H9 (cell line): ENCODE results near the gene RASA3. TPM values are rescaled to one million over a fixed set of nuclear protein-coding genes. Genes with fewer than 3 reads are reported as not detected.

Experiments used
- DNase-seq: peaks from one replicate; pipeline ENCODE4 v3.0.0-alpha.2; 2017
- H2AFZ ChIP-seq: one replicate; pipeline ENCODE4 v1.6.1; 2013; ENCODE audit warnings: mild to moderate bottlenecking, low read length, control low read depth, moderate library complexity
- H2AK5ac ChIP-seq: 2 replicates; pipeline ENCODE4 v1.6.1; 2013; ENCODE audit warnings: low read length, control low read depth, mixed read lengths; ENCODE audit not compliant: insufficient read length
- H2BK120ac ChIP-seq: one replicate; pipeline ENCODE4 v1.6.1; 2013; ENCODE audit warnings: low read depth, mild to moderate bottlenecking, low read length, control low read depth, inconsistent platforms; ENCODE audit not compliant: poor library complexity, severe bottlenecking
- H2BK12ac ChIP-seq: 2 replicates; pipeline ENCODE4 v1.6.1; 2013; ENCODE audit warnings: low read length, control low read depth, mixed read lengths, low read depth; ENCODE audit not compliant: insufficient read length
- H2BK15ac ChIP-seq: 2 replicates; pipeline ENCODE4 v1.6.1; 2013; ENCODE audit warnings: low read depth, low read length, control low read depth
- H2BK20ac ChIP-seq: one replicate; pipeline ENCODE4 v1.6.1; 2013; ENCODE audit warnings: low read depth, mild to moderate bottlenecking, low read length, control low read depth, inconsistent platforms; ENCODE audit not compliant: poor library complexity, severe bottlenecking
- H2BK5ac ChIP-seq: 2 replicates; pipeline ENCODE4 v1.6.1; 2013; ENCODE audit warnings: low read length, control low read depth, mixed read lengths; ENCODE audit not compliant: insufficient read length
- H3K14ac ChIP-seq: 2 replicates; pipeline ENCODE4 v1.6.1; 2013; ENCODE audit warnings: low read length, control low read depth; ENCODE audit not compliant: insufficient read depth
- H3K18ac ChIP-seq: 2 replicates; pipeline ENCODE4 v1.6.1; 2013; ENCODE audit warnings: low read depth, mild to moderate bottlenecking, mixed read lengths, low read length, control low read depth; ENCODE audit not compliant: insufficient read length
- H3K23ac ChIP-seq: 2 replicates; pipeline ENCODE4 v1.6.1; 2013; ENCODE audit warnings: low read length, control low read depth, mixed read lengths, low read depth; ENCODE audit not compliant: insufficient read length
- H3K23me2 ChIP-seq: 2 replicates; pipeline ENCODE4 v1.6.1; 2013; ENCODE audit warnings: low read depth, mild to moderate bottlenecking, mixed read lengths, low read length, control low read depth; ENCODE audit not compliant: insufficient read length, poor library complexity, severe bottlenecking
- H3K27ac ChIP-seq: 2 replicates; pipeline ENCODE4 v1.5.1; 2013; ENCODE audit warnings: low read length, control low read depth, mixed read lengths, low read depth; ENCODE audit not compliant: insufficient read length
- H3K27me3 ChIP-seq: 2 replicates; pipeline ENCODE4 v1.6.1; 2013; ENCODE audit warnings: low read length, control low read depth, inconsistent platforms; ENCODE audit not compliant: insufficient read depth
- H3K4ac ChIP-seq: 2 replicates; pipeline ENCODE4 v1.6.1; 2013; ENCODE audit warnings: low read depth, mild to moderate bottlenecking, control low read depth, inconsistent platforms, low read length, moderate library complexity
- H3K4me1 ChIP-seq: 2 replicates; pipeline ENCODE4 v1.6.1; 2013; ENCODE audit warnings: low read length, control low read depth, inconsistent platforms; ENCODE audit not compliant: insufficient read depth
- H3K4me2 ChIP-seq: 2 replicates; pipeline ENCODE4 v1.6.1; 2013; ENCODE audit warnings: low read length, control low read depth, mixed read lengths; ENCODE audit not compliant: insufficient read length, insufficient read depth
- H3K56ac ChIP-seq: 2 replicates; pipeline ENCODE4 v1.6.1; 2013; ENCODE audit warnings: low read depth, mild to moderate bottlenecking, mixed read lengths, low read length, control low read depth; ENCODE audit not compliant: insufficient read length
- H3K79me1 ChIP-seq: 2 replicates; pipeline ENCODE4 v1.6.1; 2013; ENCODE audit warnings: low read depth, mild to moderate bottlenecking, moderate library complexity, low read length, control low read depth, inconsistent platforms; ENCODE audit not compliant: insufficient read depth, poor library complexity, severe bottlenecking
- H3K79me2 ChIP-seq: 2 replicates; pipeline ENCODE4 v1.6.1; 2013; ENCODE audit warnings: low read length, control low read depth, inconsistent platforms; ENCODE audit not compliant: insufficient read depth
- H3K9ac ChIP-seq: 2 replicates; pipeline ENCODE4 v1.6.1; 2013; ENCODE audit warnings: low read length, control low read depth, mixed read lengths; ENCODE audit not compliant: insufficient read length; ENCODE audit errors: extremely low read depth
- H3K9me3 ChIP-seq: one replicate; pipeline ENCODE4 v1.6.1; 2013; ENCODE audit warnings: low read depth, low read length, inconsistent platforms; ENCODE audit not compliant: control insufficient read depth
- H3T11ph ChIP-seq: one replicate; pipeline ENCODE4 v1.6.1; 2013; ENCODE audit warnings: mild to moderate bottlenecking, low read length, control low read depth, inconsistent platforms
- H4K20me1 ChIP-seq: one replicate; pipeline ENCODE4 v1.6.1; 2013; ENCODE audit not compliant: control insufficient read depth, insufficient read length, insufficient read depth
- H4K5ac ChIP-seq: 2 replicates; pipeline ENCODE4 v1.6.1; 2013; ENCODE audit warnings: low read depth, mild to moderate bottlenecking, mixed read lengths, low read length, control low read depth; ENCODE audit not compliant: insufficient read length
- H4K8ac ChIP-seq: replicated peaks from 2 replicates; pipeline ENCODE4 v1.6.1; 2013; ENCODE audit warnings: low read length, control low read depth, mixed read lengths, low read depth; ENCODE audit not compliant: insufficient read length
- H4K91ac ChIP-seq: 2 replicates; pipeline ENCODE4 v1.6.1; 2013; ENCODE audit warnings: low read depth, mild to moderate bottlenecking, moderate library complexity, mixed read lengths, low read length, control low read depth; ENCODE audit not compliant: insufficient read length
- H3K27ac Mint-ChIP-seq, 3 experiments: 2 replicates in 2 of 3; 3 replicates in 1 of 3; pipeline ENCODE4 v1.8.0; 2020 to 2021; ENCODE audit warnings: mixed read lengths in 3 of 3, mild to moderate bottlenecking in 1 of 3, moderate library complexity in 1 of 3
- H3K27me3 Mint-ChIP-seq: 2 replicates; pipeline ENCODE4 v1.8.0; 2021; ENCODE audit warnings: low read depth, mild to moderate bottlenecking, moderate library complexity, mixed read lengths
- H3K36me3 Mint-ChIP-seq, 3 experiments: 2 replicates in 2 of 3; 3 replicates in 1 of 3; pipeline ENCODE4 v1.8.0; 2020 to 2021; ENCODE audit warnings: low read depth in 3 of 3, mixed read lengths in 3 of 3; ENCODE audit not compliant: insufficient read depth in 1 of 3
- H3K4me1 Mint-ChIP-seq, 2 experiments: 2 replicates each; pipeline ENCODE4 v1.8.0; 2020; ENCODE audit warnings: mixed read lengths in 2 of 2
- H3K4me3 Mint-ChIP-seq, 2 experiments: 2 replicates in 1 of 2; 3 replicates in 1 of 2; pipeline ENCODE4 v1.8.0; 2020 to 2021; ENCODE audit warnings: mild to moderate bottlenecking in 2 of 2, mixed read lengths in 2 of 2, moderate library complexity in 1 of 2
- H3K9me3 Mint-ChIP-seq, 2 experiments: 2 replicates in 1 of 2; 3 replicates in 1 of 2; pipeline ENCODE4 v1.8.0; 2020; ENCODE audit warnings: mild to moderate bottlenecking in 2 of 2, mixed read lengths in 2 of 2, moderate library complexity in 1 of 2
- CTCF ChIP-seq: fragments of 200-600 bp; sonication (generic); conservative IDR thresholded peaks from 3 replicates; pipeline ENCODE4 v1.8.0; 2021; ENCODE audit warnings: antibody characterized with exemption, mild to moderate bottlenecking
- WGBS: extraction: QIAGEN DNeasy Blood & Tissue Kit; methylation state at CpG from one replicate; pipeline ENCODE4 v1.1.7; 2013; ENCODE audit warnings: missing lambda C conversion rate, low lambda C conversion rate, mixed read lengths; ENCODE audit not compliant: insufficient read length; ENCODE audit errors: extremely low coverage; 5-methylcytosine and 5-hydroxymethylcytosine counted together
- total RNA-seq: library from RNA; stranded (reverse); gene quantifications from 2 replicates; pipeline ENCODE4 v1.2.1, GENCODE V29; 2021

RASA3 gene
- total RNA-seq, 1 experiment from 2014 or later, result 12.3 TPM

- Histone ChIP-seq H3K4ac (no peak overlapping the region), H2BK15ac (no peak overlapping the region), H3K9me3 (no peaks in the 10 kb centered on the region), H3K9ac (no peak overlapping the region), H4K20me1 (no peaks in the 10 kb centered on the region), H3K14ac (no peak overlapping the region), H3K23ac (no peak overlapping the region), H2BK12ac (no peak overlapping the region), H3K56ac (no peak overlapping the region), H2BK120ac (no peak overlapping the region), H4K5ac (no peak overlapping the region), H3K79me1 (no peaks in the 10 kb centered on the region), H3K18ac (no peak overlapping the region), H3K4me1 (no peaks in the 10 kb centered on the region; the same call in 1 of the 2 replicates), H2AFZ (no peak overlapping the region), H3T11ph (no peak overlapping the region), H2BK5ac (no peak overlapping the region), H3K27ac (no peak overlapping the region), H3K4me2 (no peak overlapping the region), H3K23me2 (no peaks in the 10 kb centered on the region), H4K8ac (no peak overlapping the region), H2BK20ac (no peak overlapping the region), H4K91ac (no peak overlapping the region), H2AK5ac (no peak overlapping the region), H3K27me3 (no peaks in the 10 kb centered on the region), H3K79me2 (no peaks in the 10 kb centered on the region)
- no CpG with 5 or more reads among the region's 18 CpGs for WGBS
- no peak for TF ChIP-seq CTCF
- peaks cover 15 to 29% of the 10 kb centered on the region in 2 experiments for H3K4me1 Mint-ChIP-seq
- no peak for DNase-seq
- peaks cover 2% of the 10 kb centered on the region; the same call in 1 of the 2 replicates for H3K27me3 Mint-ChIP-seq
- H3K9me3 Mint-ChIP-seq, result no peaks in the 10 kb centered on the region
- H3K4me3 Mint-ChIP-seq, result no peak overlapping the region
- peaks cover 0 to 2% (median 0%) of the 10 kb centered on the region in 3 experiments; a peak in 2 of 7 replicates for H3K36me3 Mint-ChIP-seq
- no peak overlapping the region for H3K27ac Mint-ChIP-seq
These were observed 71.4 kb downstream of the RASA3 start for GRCh38 chr13:114061047-114061446.
